Tibial nerve (tissue), 4 donors: Measurements from ENCODE around the gene RBMS3.

Experiments used
- EP300 ChIP-seq, 2 donors: sonication (generic); formaldehyde crosslinking; IDR thresholded peaks; one replicate each; pipeline ENCODE4 v1.6.1; 2017; ENCODE audit warnings: antibody characterized with exemption in 2 of 2, mild to moderate bottlenecking in 1 of 2
- POLR2A ChIP-seq, 2 donors: fragments of 450-650 bp; IDR thresholded peaks; one replicate each; pipeline ENCODE4 v1.6.1; 2017; ENCODE audit warnings: antibody characterized with exemption in 2 of 2, mild to moderate bottlenecking in 2 of 2, moderate library complexity in 2 of 2
- TF ChIP-seq, protein P1 (sequence below), 5 experiments: fragments of 200-600 bp in 3 of 5; fragments of 450-650 bp in 2 of 5; sonication (generic) in 3 of 5; IDR thresholded peaks; one replicate each; pipeline ENCODE4 v1.5.1; 2016 to 2019; ENCODE audit warnings: antibody characterized with exemption in 5 of 5, mild to moderate bottlenecking in 3 of 5, moderate library complexity in 2 of 5

DNA sequence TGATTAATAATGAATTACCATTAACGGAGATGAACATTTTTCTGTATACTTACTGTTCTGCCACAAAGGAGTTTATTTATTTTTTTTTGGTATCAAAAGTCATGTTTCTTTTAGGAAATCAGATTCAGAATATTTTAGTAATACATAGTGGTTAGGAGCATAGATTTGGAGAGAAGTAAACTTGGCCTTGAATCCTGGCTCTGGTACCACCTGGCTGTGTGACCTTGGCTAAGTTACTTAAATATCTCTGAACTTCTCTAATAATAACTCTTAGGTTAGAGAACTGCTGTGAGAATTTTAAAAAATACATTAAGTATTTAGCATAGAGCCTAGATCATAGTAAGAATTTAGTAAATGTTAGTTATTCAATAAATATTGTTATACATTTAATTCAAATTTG, 309.1 kb downstream of the RBMS3 start:
- TF ChIP-seq, protein P1, sequence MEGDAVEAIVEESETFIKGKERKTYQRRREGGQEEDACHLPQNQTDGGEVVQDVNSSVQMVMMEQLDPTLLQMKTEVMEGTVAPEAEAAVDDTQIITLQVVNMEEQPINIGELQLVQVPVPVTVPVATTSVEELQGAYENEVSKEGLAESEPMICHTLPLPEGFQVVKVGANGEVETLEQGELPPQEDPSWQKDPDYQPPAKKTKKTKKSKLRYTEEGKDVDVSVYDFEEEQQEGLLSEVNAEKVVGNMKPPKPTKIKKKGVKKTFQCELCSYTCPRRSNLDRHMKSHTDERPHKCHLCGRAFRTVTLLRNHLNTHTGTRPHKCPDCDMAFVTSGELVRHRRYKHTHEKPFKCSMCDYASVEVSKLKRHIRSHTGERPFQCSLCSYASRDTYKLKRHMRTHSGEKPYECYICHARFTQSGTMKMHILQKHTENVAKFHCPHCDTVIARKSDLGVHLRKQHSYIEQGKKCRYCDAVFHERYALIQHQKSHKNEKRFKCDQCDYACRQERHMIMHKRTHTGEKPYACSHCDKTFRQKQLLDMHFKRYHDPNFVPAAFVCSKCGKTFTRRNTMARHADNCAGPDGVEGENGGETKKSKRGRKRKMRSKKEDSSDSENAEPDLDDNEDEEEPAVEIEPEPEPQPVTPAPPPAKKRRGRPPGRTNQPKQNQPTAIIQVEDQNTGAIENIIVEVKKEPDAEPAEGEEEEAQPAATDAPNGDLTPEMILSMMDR (IDR thresholded peaks at IDR 0.05): no peak
- no peak for TF ChIP-seq POLR2A (IDR thresholded peaks at IDR 0.05)
- no peak for TF ChIP-seq EP300 (IDR thresholded peaks at IDR 0.05)
